IMR-90 (cell line): ENCODE results near the gene NF1. TPM values are rescaled to one million over a fixed set of nuclear protein-coding genes. Genes with fewer than 3 reads are reported as not detected.

Experiments used
- ATAC-seq: fragments of 200-7000 bp; cut with Tn5 transposase; 2 replicates; pipeline ENCODE4 v1.9.1; 2020; ENCODE audit warnings: low read depth, mild to moderate bottlenecking, moderate library complexity
- BruUV-seq: library from RNA; stranded (reverse); fragments of 400-500 nt; replicated peaks from 2 replicates; lab custom pipeline; 2021; lab: Mats Ljungman, UMichigan
- CTCF ChIA-PET: fragments of 300-600 bp; formaldehyde crosslinking; extraction: SDS; loops from one replicate; lab custom pipeline; 2021; ENCODE audit warnings: antibody characterized with exemption; lab: Yijun Ruan, JAX
- POLR2A ChIA-PET: fragments of 300-600 bp; sonication (Branson Sonifier 250); formaldehyde crosslinking; loops from one replicate; lab custom pipeline; 2022; ENCODE audit warnings: antibody characterized with exemption; ENCODE audit not compliant: unreplicated experiment; lab: Charles Lee
- DNase-seq: peaks from one replicate; pipeline ENCODE4 v3.0.0; 2013
- H2AFZ ChIP-seq: replicated peaks from 2 replicates; pipeline ENCODE3; 2013; ENCODE audit warnings: low read length, mild to moderate bottlenecking; ENCODE audit not compliant: poor library complexity
- H2AK5ac ChIP-seq: 2 replicates; pipeline ENCODE4 v1.6.1; 2013; ENCODE audit warnings: low read depth, low read length, inconsistent platforms
- H2AK9ac ChIP-seq: replicated peaks from 2 replicates; pipeline ENCODE3; 2013; ENCODE audit warnings: mild to moderate bottlenecking, low read depth, low read length, moderate library complexity; ENCODE audit not compliant: poor library complexity
- H2BK120ac ChIP-seq: 2 replicates; pipeline ENCODE4 v1.6.1; 2013; ENCODE audit warnings: low read depth, low read length, inconsistent platforms
- H2BK15ac ChIP-seq: 3 replicates; pipeline ENCODE4 v1.6.1; 2013; ENCODE audit warnings: low read depth, low read length, inconsistent platforms
- H2BK20ac ChIP-seq: 2 replicates; pipeline ENCODE4 v1.6.1; 2013; ENCODE audit warnings: low read depth, mild to moderate bottlenecking, inconsistent platforms, low read length, moderate library complexity
- H2BK5ac ChIP-seq: 2 replicates; pipeline ENCODE4 v1.6.1; 2013; ENCODE audit warnings: mild to moderate bottlenecking, low read depth, low read length, inconsistent platforms; ENCODE audit not compliant: poor library complexity, severe bottlenecking
- H3K14ac ChIP-seq: replicated peaks from 2 replicates; pipeline ENCODE4 v1.6.1; 2013; ENCODE audit warnings: low read depth, low read length, inconsistent platforms
- H3K18ac ChIP-seq: 2 replicates; pipeline ENCODE4 v1.6.1; 2013; ENCODE audit warnings: low read depth, low read length, control low read depth
- H3K23ac ChIP-seq: 2 replicates; pipeline ENCODE4 v1.6.1; 2013; ENCODE audit warnings: low read depth, low read length, inconsistent platforms
- H3K27ac ChIP-seq: 2 replicates; pipeline ENCODE4 v1.5.1; 2013; ENCODE audit warnings: mild to moderate bottlenecking, control low read depth, low read length; ENCODE audit not compliant: insufficient read depth
- H3K27me3 ChIP-seq: 2 replicates; pipeline ENCODE4 v1.6.1; 2013; ENCODE audit warnings: low read length; ENCODE audit not compliant: control insufficient read depth, insufficient read depth
- H3K36me3 ChIP-seq: 2 replicates; pipeline ENCODE4 v1.6.1; 2013; ENCODE audit warnings: low read length, mixed read lengths; ENCODE audit not compliant: control insufficient read depth, insufficient read depth
- H3K4ac ChIP-seq: 2 replicates; pipeline ENCODE4 v1.6.1; 2013; ENCODE audit warnings: low read depth, low read length, inconsistent platforms
- H3K4me1 ChIP-seq: 2 replicates; pipeline ENCODE4 v1.6.1; 2013; ENCODE audit warnings: low read length, mixed read lengths; ENCODE audit not compliant: control insufficient read depth, insufficient read depth
- H3K4me2 ChIP-seq: 2 replicates; pipeline ENCODE4 v1.6.1; 2013; ENCODE audit warnings: low read depth, mild to moderate bottlenecking, control low read depth, low read length, moderate library complexity
- H3K4me3 ChIP-seq: 2 replicates; pipeline ENCODE4 v1.5.1; 2013; ENCODE audit warnings: low read depth, mild to moderate bottlenecking, control low read depth, low read length, moderate library complexity; ENCODE audit not compliant: insufficient read depth
- H3K56ac ChIP-seq: 2 replicates; pipeline ENCODE4 v1.6.1; 2013; ENCODE audit warnings: low read length, inconsistent platforms; ENCODE audit not compliant: insufficient read depth; ENCODE audit errors: extremely low read depth
- H3K79me1 ChIP-seq, 2 experiments: 2 replicates each; pipeline ENCODE4 v1.6.1; 2013; ENCODE audit warnings: low read length in 2 of 2, inconsistent platforms in 1 of 2, low read depth in 1 of 2
- H3K9ac ChIP-seq: 2 replicates; pipeline ENCODE4 v1.6.1; 2013; ENCODE audit warnings: low read depth, low read length, control low read depth
- H3K9me1 ChIP-seq: 2 replicates; pipeline ENCODE4 v1.6.1; 2013; ENCODE audit warnings: low read length, inconsistent platforms; ENCODE audit not compliant: insufficient read depth
- H3K9me3 ChIP-seq: 2 replicates; pipeline ENCODE4 v1.6.1; 2013; ENCODE audit warnings: low read length; ENCODE audit not compliant: control insufficient read depth, insufficient read depth
- H4K20me1 ChIP-seq: 2 replicates; pipeline ENCODE4 v1.6.1; 2013; ENCODE audit warnings: low read length, inconsistent platforms; ENCODE audit not compliant: insufficient read depth
- H4K5ac ChIP-seq: 2 replicates; pipeline ENCODE4 v1.6.1; 2013; ENCODE audit warnings: mild to moderate bottlenecking, low read depth, low read length, control low read depth
- H4K8ac ChIP-seq, 2 experiments: 2 replicates each; pipeline ENCODE4 v1.6.1; 2013; ENCODE audit warnings: low read depth in 2 of 2, low read length in 2 of 2, control low read depth in 1 of 2, inconsistent platforms in 1 of 2
- H4K91ac ChIP-seq: 2 replicates; pipeline ENCODE4 v1.6.1; 2013; ENCODE audit warnings: low read depth, low read length, inconsistent platforms; ENCODE audit not compliant: insufficient read depth
- BHLHE40 ChIP-seq: fragments of 150-350 bp; IDR thresholded peaks from 2 replicates; pipeline ENCODE4 v1.6.1; 2016; ENCODE audit warnings: mild to moderate bottlenecking, low read depth, low read length
- CEBPB ChIP-seq: IDR thresholded peaks from 2 replicates; pipeline ENCODE4 v1.6.1; 2012; ENCODE audit warnings: low read depth, low read length, improper control_type of control experiment
- CHD1 ChIP-seq: IDR thresholded peaks from 2 replicates; pipeline ENCODE4 v1.6.1; 2012; ENCODE audit warnings: low read depth, low read length, improper control_type of control experiment
- FOS ChIP-seq: fragments of 150-350 bp; IDR thresholded peaks from 2 replicates; pipeline ENCODE4 v1.6.1; 2016; ENCODE audit warnings: low read depth, low read length
- MAFK ChIP-seq: IDR thresholded peaks from 2 replicates; pipeline ENCODE4 v1.6.1; 2012; ENCODE audit warnings: low read depth, low read length, improper control_type of control experiment
- MAZ ChIP-seq: IDR thresholded peaks from 2 replicates; pipeline ENCODE4 v1.6.1; 2012; ENCODE audit warnings: low read depth, mild to moderate bottlenecking, low read length, improper control_type of control experiment, moderate library complexity, borderline replicate concordance
- MXI1 ChIP-seq: IDR thresholded peaks from 2 replicates; pipeline ENCODE4 v1.6.1; 2012; ENCODE audit warnings: low read depth, mild to moderate bottlenecking, low read length, moderate library complexity, borderline replicate concordance
- NFE2L2 ChIP-seq: fragments of 150-350 bp; IDR thresholded peaks from 2 replicates; pipeline ENCODE4 v1.6.1; 2016; ENCODE audit warnings: low read depth, mild to moderate bottlenecking, low read length
- POLR2A ChIP-seq: IDR thresholded peaks from 2 replicates; pipeline ENCODE4 v1.6.1; 2012; ENCODE audit warnings: mild to moderate bottlenecking, low read depth, low read length
- RAD21 ChIP-seq: IDR thresholded peaks from 2 replicates; pipeline ENCODE4 v1.6.1; 2012; ENCODE audit warnings: low read length, improper control_type of control experiment
- RCOR1 ChIP-seq: IDR thresholded peaks from 2 replicates; pipeline ENCODE4 v1.6.1; 2012; ENCODE audit warnings: mild to moderate bottlenecking, low read length, improper control_type of control experiment; ENCODE audit not compliant: insufficient replicate concordance
- RFX5 ChIP-seq: IDR thresholded peaks from 2 replicates; pipeline ENCODE4 v1.8.0; 2012; ENCODE audit warnings: low read depth, mild to moderate bottlenecking, low read length, moderate library complexity
- SMC3 ChIP-seq: fragments of 150-350 bp; IDR thresholded peaks from 2 replicates; pipeline ENCODE4 v1.6.1; 2016; ENCODE audit warnings: low read depth, mild to moderate bottlenecking, antibody characterized with exemption, low read length, moderate library complexity
- WGBS, 2 experiments: methylation state at CpG; one replicate each; pipeline versions ENCODE4 v1.1.5 to v1.1.7; 2013; ENCODE audit warnings: missing lambda C conversion rate in 2 of 2; ENCODE audit not compliant: insufficient read length in 1 of 2; ENCODE audit errors: extremely low coverage in 2 of 2; 5-methylcytosine and 5-hydroxymethylcytosine counted together
- dilution Hi-C: fragments of 300-500 bp; cut with HindIII; formaldehyde crosslinking; loops from one replicate; pipeline ENCODE4 v1.14.3; 2018; ENCODE audit warnings: low sequenced_read_pairs; ENCODE audit not compliant: unreplicated experiment
- in situ Hi-C: fragments of 300-500 bp; cut with MboI; formaldehyde crosslinking; loops from 3 replicates; pipeline ENCODE4 v1.14.3; 2019; ENCODE audit warnings: low sequenced_read_pairs, inconsistent platforms, mixed read lengths
- intact Hi-C: fragments of 100-400 bp; cut with micrococcal nuclease; formaldehyde crosslinking; loops from 2 replicates; pipeline ENCODE4 v1.10.0; 2022
- polyA plus RNA-seq, 3 experiments: library from polyadenylated mRNA; depleted of rRNA; stranded (reverse); fragments of >200 nt; gene quantifications; 2 replicates each; pipeline ENCODE4 v1.2.3, GENCODE V29; 2012; ENCODE audit warnings: low replicate concordance in 1 of 3
- total RNA-seq: library from RNA; depleted of rRNA; stranded (reverse); fragments of >200 nt; gene quantifications from 2 replicates; pipeline ENCODE4 v1.2.3, GENCODE V29; 2012
- TF ChIP-seq, protein P1 (sequence below): conservative IDR thresholded peaks from 2 replicates; pipeline ENCODE4 v1.5.1; 2012; ENCODE audit warnings: mild to moderate bottlenecking, low read depth, low read length, improper control_type of control experiment
- TF ChIP-seq, protein P2 (sequence below): fragments of 150-350 bp; IDR thresholded peaks from 2 replicates; pipeline ENCODE4 v1.6.1; 2017; ENCODE audit warnings: mild to moderate bottlenecking, antibody characterized with exemption, low read length, low read depth
- TF ChIP-seq, protein P3 (sequence below): fragments of 150-350 bp; IDR thresholded peaks from 2 replicates; pipeline ENCODE4 v1.6.1; 2016; ENCODE audit warnings: low read depth, mild to moderate bottlenecking, low read length, moderate library complexity, borderline replicate concordance

NF1 gene
- total and polyA plus RNA-seq, 2 of the 4 experiments (the other 2 are of a cell fraction) = 17.9 to 48.6 TPM

DNA sequence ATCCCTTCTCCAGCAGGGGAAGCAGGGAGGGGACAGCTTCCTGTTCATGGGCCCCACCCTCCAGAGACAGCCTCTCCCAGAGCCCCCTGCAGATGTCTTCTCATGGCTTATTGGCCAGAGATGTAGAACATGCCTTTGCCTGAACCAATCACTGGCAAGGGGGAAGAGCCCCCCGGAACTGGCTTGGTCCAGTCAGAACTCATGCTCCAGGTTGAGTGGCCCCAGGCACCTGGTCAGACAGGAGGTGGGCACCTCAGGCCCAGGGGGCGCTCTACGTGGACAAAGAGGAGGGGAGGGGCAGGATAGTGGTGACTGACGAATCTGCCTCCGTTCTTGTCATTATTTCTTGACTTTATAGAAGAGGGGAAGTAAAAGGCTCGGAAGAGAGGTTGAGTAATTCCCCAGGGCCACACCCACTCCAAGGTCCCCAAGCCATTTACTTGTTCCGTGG is 320.3 kb downstream of the NF1 start:
- no peaks in the 10 kb centered on the region for H3K9me3 ChIP-seq
- no peak overlapping the region for H4K5ac ChIP-seq
- H2AK5ac ChIP-seq = no peak overlapping the region
- no peak overlapping the region for H3K9ac ChIP-seq
- intact Hi-C loops (no loop called here), in situ Hi-C loops (no loop called here), dilution Hi-C loops (no loop called here)
- ChIA-PET CTCF (no interaction called here), POLR2A (no interaction called here)
- no peak overlapping the region for H2BK120ac ChIP-seq
- H4K20me1 ChIP-seq = 0 out of 2 replicates have a peak, but pooled peaks cover 3% of the 10 kb centered on the region
- H3K18ac ChIP-seq = no peak overlapping the region
- peaks cover 17% of the 10 kb centered on the region for H3K27me3 ChIP-seq
- no peak overlapping the region for H3K4ac ChIP-seq
- H3K56ac ChIP-seq = no peak overlapping the region
- H4K8ac ChIP-seq = no peak overlapping the region
- no peak for DNase-seq
- no peak overlapping the region for H2BK15ac ChIP-seq
- no peaks in the 10 kb centered on the region for H3K79me1 ChIP-seq
- no peak overlapping the region for H2AK9ac ChIP-seq
- H3K9me1 ChIP-seq = peaks cover 4% of the 10 kb centered on the region; the same call in 1 of the 2 replicates
- H3K4me3 ChIP-seq = no peak overlapping the region
- TF ChIP-seq RFX5 (no peak), POLR2A (no peak), RAD21 (no peak), FOS (no peak), MAFK (no peak), MAZ (no peak), RCOR1 (no peak), BHLHE40 (no peak), MXI1 (no peak), CHD1 (no peak), NFE2L2 (no peak), SMC3 (no peak), CEBPB (no peak)
- TF ChIP-seq, protein P1, sequence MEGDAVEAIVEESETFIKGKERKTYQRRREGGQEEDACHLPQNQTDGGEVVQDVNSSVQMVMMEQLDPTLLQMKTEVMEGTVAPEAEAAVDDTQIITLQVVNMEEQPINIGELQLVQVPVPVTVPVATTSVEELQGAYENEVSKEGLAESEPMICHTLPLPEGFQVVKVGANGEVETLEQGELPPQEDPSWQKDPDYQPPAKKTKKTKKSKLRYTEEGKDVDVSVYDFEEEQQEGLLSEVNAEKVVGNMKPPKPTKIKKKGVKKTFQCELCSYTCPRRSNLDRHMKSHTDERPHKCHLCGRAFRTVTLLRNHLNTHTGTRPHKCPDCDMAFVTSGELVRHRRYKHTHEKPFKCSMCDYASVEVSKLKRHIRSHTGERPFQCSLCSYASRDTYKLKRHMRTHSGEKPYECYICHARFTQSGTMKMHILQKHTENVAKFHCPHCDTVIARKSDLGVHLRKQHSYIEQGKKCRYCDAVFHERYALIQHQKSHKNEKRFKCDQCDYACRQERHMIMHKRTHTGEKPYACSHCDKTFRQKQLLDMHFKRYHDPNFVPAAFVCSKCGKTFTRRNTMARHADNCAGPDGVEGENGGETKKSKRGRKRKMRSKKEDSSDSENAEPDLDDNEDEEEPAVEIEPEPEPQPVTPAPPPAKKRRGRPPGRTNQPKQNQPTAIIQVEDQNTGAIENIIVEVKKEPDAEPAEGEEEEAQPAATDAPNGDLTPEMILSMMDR = no peak
- TF ChIP-seq, protein P2, sequence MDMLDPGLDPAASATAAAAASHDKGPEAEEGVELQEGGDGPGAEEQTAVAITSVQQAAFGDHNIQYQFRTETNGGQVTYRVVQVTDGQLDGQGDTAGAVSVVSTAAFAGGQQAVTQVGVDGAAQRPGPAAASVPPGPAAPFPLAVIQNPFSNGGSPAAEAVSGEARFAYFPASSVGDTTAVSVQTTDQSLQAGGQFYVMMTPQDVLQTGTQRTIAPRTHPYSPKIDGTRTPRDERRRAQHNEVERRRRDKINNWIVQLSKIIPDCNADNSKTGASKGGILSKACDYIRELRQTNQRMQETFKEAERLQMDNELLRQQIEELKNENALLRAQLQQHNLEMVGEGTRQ = no peak
- TF ChIP-seq, protein P3, sequence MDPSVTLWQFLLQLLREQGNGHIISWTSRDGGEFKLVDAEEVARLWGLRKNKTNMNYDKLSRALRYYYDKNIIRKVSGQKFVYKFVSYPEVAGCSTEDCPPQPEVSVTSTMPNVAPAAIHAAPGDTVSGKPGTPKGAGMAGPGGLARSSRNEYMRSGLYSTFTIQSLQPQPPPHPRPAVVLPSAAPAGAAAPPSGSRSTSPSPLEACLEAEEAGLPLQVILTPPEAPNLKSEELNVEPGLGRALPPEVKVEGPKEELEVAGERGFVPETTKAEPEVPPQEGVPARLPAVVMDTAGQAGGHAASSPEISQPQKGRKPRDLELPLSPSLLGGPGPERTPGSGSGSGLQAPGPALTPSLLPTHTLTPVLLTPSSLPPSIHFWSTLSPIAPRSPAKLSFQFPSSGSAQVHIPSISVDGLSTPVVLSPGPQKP = no peak
- H2BK5ac ChIP-seq = no peak overlapping the region
- no peak for ATAC-seq
- no peak overlapping the region for H3K27ac ChIP-seq
- BruUV-seq = no TSS peak
- no peak overlapping the region for H2BK20ac ChIP-seq
- no peak overlapping the region for H3K4me2 ChIP-seq
- no peak overlapping the region for H3K14ac ChIP-seq
- no peaks in the 10 kb centered on the region for H3K36me3 ChIP-seq
- 100% methylated on average over 1 of the region's 7 CpGs; no CpG with 5 or more reads in 1 of the 2 experiments for WGBS, 2 experiments
- H2AFZ ChIP-seq = no peak overlapping the region
- H3K23ac ChIP-seq = no peak overlapping the region
- no peak overlapping the region for H4K91ac ChIP-seq
- H3K4me1 ChIP-seq = no peaks in the 10 kb centered on the region; the same call in 1 of the 2 replicates
